IPS-11a (cell line): Measurements from ENCODE around the gene XPOT.

ENCODE experiments used
- H3K4me3 ChIP-seq: one replicate; pipeline ENCODE4 v1.5.1; 2013; ENCODE audit warnings: low read depth, low read length, control low read depth

The XPOT gene

GRCh38 chr12:64419696-64420095 lies 15.5 kb downstream of the XPOT start:
- H3K4me3 ChIP-seq, result no peak overlapping the region

GRCh38 chr12:64427988-64428387 lies 23.8 kb downstream of the XPOT start:
- no peak overlapping the region for H3K4me3 ChIP-seq

GRCh38 chr12:64428956-64429355 lies 24.8 kb downstream of the XPOT start:
- H3K4me3 ChIP-seq, result no peak overlapping the region

- no peak overlapping the region for H3K4me3 ChIP-seq
These were observed 26.7 kb downstream of the XPOT start for GRCh38 chr12:64430886-64431285.

GRCh38 chr12:64431791-64432190 lies 27.6 kb downstream of the XPOT start:
- H3K4me3 ChIP-seq, result no peak overlapping the region

GRCh38 chr12:64433915-64434314 lies 29.7 kb downstream of the XPOT start:
- H3K4me3 ChIP-seq, result no peak overlapping the region

GRCh38 chr12:64440100-64440499 lies 35.9 kb downstream of the XPOT start:
- no peak overlapping the region for H3K4me3 ChIP-seq

- no peak overlapping the region for H3K4me3 ChIP-seq
These were observed 41.3 kb downstream of the XPOT start for GRCh38 chr12:64445490-64445889.

GRCh38 chr12:64446295-64446694 lies 42.1 kb downstream of the XPOT start:
- H3K4me3 ChIP-seq, result no peak overlapping the region

GRCh38 chr12:64450057-64450640 lies 46.0 kb downstream of the XPOT start:
- H3K4me3 ChIP-seq, result no peak overlapping the region

GRCh38 chr12:64450711-64451486 lies 46.7 kb downstream of the XPOT start:
- H3K4me3 ChIP-seq, result peak overlapping the region; percentile 98

- H3K4me3 ChIP-seq, result peak within 1 kb of the TSS; percentile 98
These were observed 47.7 kb downstream of the XPOT start, which contains the start of gene TBK1 for GRCh38 chr12:64451687-64452558. TSS of gene TBK1 (plus strand) at chr12:64452120. CDS start at chr12:64455871, 3,751 bp downstream.

GRCh38 chr12:64452559-64453329 lies 48.6 kb downstream of the XPOT start:
- peak overlapping the region; percentile 98 for H3K4me3 ChIP-seq

- H3K4me3 ChIP-seq, result no peak overlapping the region
These were observed 51.3 kb downstream of the XPOT start for GRCh38 chr12:64455506-64455905.

GRCh38 chr12:64456119-64456518 lies 51.9 kb downstream of the XPOT start:
- no peak overlapping the region for H3K4me3 ChIP-seq

- no peak overlapping the region for H3K4me3 ChIP-seq
These were observed 52.8 kb downstream of the XPOT start for GRCh38 chr12:64457032-64457431.

GRCh38 chr12:64457466-64457865 lies 53.3 kb downstream of the XPOT start:
- H3K4me3 ChIP-seq, result no peak overlapping the region

GRCh38 chr12:64457923-64458322 lies 53.7 kb downstream of the XPOT start:
- no peak overlapping the region for H3K4me3 ChIP-seq

GRCh38 chr12:64459394-64459891 lies 55.3 kb downstream of the XPOT start:
- H3K4me3 ChIP-seq, result no peak overlapping the region

GRCh38 chr12:64461634-64462414 lies 57.6 kb downstream of the XPOT start:
- no peak overlapping the region for H3K4me3 ChIP-seq
